Measurements from ENCODE around the gene EYA2.

DNA sequence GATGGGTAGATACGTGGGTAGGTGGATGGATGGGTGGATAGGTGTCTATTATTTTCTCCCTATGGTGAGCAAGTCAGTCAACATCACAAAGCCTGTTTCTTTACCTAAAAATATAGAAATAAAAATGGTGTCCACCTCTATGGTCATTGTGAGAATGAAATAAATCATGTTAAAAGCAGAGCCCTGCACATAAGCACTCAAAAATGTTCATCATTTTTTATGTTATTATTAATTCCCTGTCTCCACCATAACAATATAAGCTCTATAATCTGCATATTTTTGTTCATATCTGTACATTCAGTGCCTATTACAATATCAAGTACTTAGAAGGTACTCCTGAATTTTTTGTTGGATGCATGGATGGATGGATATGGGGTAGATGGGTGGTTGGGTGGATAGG, 284.2 kb downstream of the EYA2 start:
- TF ChIP-seq, protein P1, sequence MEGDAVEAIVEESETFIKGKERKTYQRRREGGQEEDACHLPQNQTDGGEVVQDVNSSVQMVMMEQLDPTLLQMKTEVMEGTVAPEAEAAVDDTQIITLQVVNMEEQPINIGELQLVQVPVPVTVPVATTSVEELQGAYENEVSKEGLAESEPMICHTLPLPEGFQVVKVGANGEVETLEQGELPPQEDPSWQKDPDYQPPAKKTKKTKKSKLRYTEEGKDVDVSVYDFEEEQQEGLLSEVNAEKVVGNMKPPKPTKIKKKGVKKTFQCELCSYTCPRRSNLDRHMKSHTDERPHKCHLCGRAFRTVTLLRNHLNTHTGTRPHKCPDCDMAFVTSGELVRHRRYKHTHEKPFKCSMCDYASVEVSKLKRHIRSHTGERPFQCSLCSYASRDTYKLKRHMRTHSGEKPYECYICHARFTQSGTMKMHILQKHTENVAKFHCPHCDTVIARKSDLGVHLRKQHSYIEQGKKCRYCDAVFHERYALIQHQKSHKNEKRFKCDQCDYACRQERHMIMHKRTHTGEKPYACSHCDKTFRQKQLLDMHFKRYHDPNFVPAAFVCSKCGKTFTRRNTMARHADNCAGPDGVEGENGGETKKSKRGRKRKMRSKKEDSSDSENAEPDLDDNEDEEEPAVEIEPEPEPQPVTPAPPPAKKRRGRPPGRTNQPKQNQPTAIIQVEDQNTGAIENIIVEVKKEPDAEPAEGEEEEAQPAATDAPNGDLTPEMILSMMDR (IDR thresholded peaks at IDR 0.05): no peak
- no peak for TF ChIP-seq POLR2A (IDR thresholded peaks at IDR 0.05)
